ENCODE data around the gene C2orf92.

GRCh38 chr2:97741686-97742085, 72.2 kb downstream of the C2orf92 start:
- TF ChIP-seq CTCF (IDR thresholded peaks at IDR 0.05; ENCODE audit: low read length) (no peak), EZH2 (IDR thresholded peaks at IDR 0.05; ENCODE audit: borderline replicate concordance, low read length) (no peak)
